Measurements from ENCODE around the gene CELF2.
"Not testable (repeated sequence)": the region's sequence is repeated elsewhere in the genome, so short reads cannot be mapped to it uniquely, and the experiment has no call there.

The CELF2 gene

GRCh38 chr10:11096422-11096821 is 78.8 kb downstream of the CELF2 start:
- no peak for DNase-seq (ENCODE audit: low read depth)

GRCh38 chr10:11097686-11098085 is 80.0 kb downstream of the CELF2 start:
- no peak for DNase-seq (ENCODE audit: low read depth)

GRCh38 chr10:11098666-11099065 is 81.0 kb downstream of the CELF2 start:
- no peak for DNase-seq (ENCODE audit: low read depth)

GRCh38 chr10:11104772-11105675 is 87.4 kb downstream of the CELF2 start:
- DNase-seq (ENCODE audit: low read depth) = no peak

- DNase-seq (ENCODE audit: low read depth) = no peak
These were observed 88.0 kb downstream of the CELF2 start for GRCh38 chr10:11105676-11106004.

- no peak for DNase-seq (ENCODE audit: low read depth)
These were observed 89.1 kb downstream of the CELF2 start for GRCh38 chr10:11106621-11107374.

- no peak for DNase-seq (ENCODE audit: low read depth)
These were observed 90.3 kb downstream of the CELF2 start for GRCh38 chr10:11107948-11108347.

GRCh38 chr10:11108356-11108755 is 90.7 kb downstream of the CELF2 start:
- DNase-seq (ENCODE audit: low read depth) = no peak

- DNase-seq (ENCODE audit: low read depth) = no peak
These were observed 91.9 kb downstream of the CELF2 start for GRCh38 chr10:11109590-11109989.

- DNase-seq (ENCODE audit: low read depth) = no peak
These were observed 92.9 kb downstream of the CELF2 start for GRCh38 chr10:11110539-11110938.

- no peak for DNase-seq (ENCODE audit: low read depth)
These were observed 93.8 kb downstream of the CELF2 start for GRCh38 chr10:11111490-11111889.

- no peak for DNase-seq (ENCODE audit: low read depth)
These were observed 95.0 kb downstream of the CELF2 start for GRCh38 chr10:11112718-11113117.

GRCh38 chr10:11113156-11113555 is 95.5 kb downstream of the CELF2 start:
- DNase-seq (ENCODE audit: low read depth) = no peak

GRCh38 chr10:11114269-11114668 is 96.6 kb downstream of the CELF2 start:
- DNase-seq (ENCODE audit: low read depth) = no peak

- no peak for DNase-seq (ENCODE audit: low read depth)
These were observed 97.7 kb downstream of the CELF2 start for GRCh38 chr10:11115337-11115736.

GRCh38 chr10:11116361-11116760 is 98.7 kb downstream of the CELF2 start:
- DNase-seq (ENCODE audit: low read depth) = no peak

- DNase-seq (ENCODE audit: low read depth) = no peak
These were observed 99.1 kb downstream of the CELF2 start for GRCh38 chr10:11116817-11117216.

GRCh38 chr10:11118686-11119085 is 101.0 kb downstream of the CELF2 start:
- no peak for DNase-seq (ENCODE audit: low read depth)

- no peak for DNase-seq (ENCODE audit: low read depth)
These were observed 102.2 kb downstream of the CELF2 start for GRCh38 chr10:11119843-11120242.

- no peak for DNase-seq (ENCODE audit: low read depth)
These were observed 103.0 kb downstream of the CELF2 start for GRCh38 chr10:11120711-11121110.

GRCh38 chr10:11123892-11124291 is 106.2 kb downstream of the CELF2 start:
- DNase-seq (ENCODE audit: low read depth) = not testable (repeated sequence)

- no peak for DNase-seq (ENCODE audit: low read depth)
These were observed 107.3 kb downstream of the CELF2 start for GRCh38 chr10:11125004-11125403.

GRCh38 chr10:11127017-11127416 is 109.3 kb downstream of the CELF2 start:
- not testable (repeated sequence) for DNase-seq (ENCODE audit: low read depth)

Measured in activated T-helper 9 cell treated with anti-CD3 and anti-CD28 coated beads, Interleukin-2, amount 50 U/mL, for 16 hours (primary cell).